ENCODE measurements around the gene ALDH1B1.
"Not testable (repeated sequence)": the region's sequence is repeated elsewhere in the genome, so short reads cannot be mapped to it uniquely, and the experiment has no call there.

ALDH1B1 gene

GRCh38 chr9:38394416-38394815 lies 1.9 kb downstream of the ALDH1B1 start:
- no peak overlapping the region for H3K27ac Mint-ChIP-seq (ENCODE audit: low read depth)
- no peaks in the 10 kb centered on the region for H3K27me3 Mint-ChIP-seq
- H3K36me3 Mint-ChIP-seq (ENCODE audit: insufficient read depth), result peaks cover 13% of the 10 kb centered on the region
- ATAC-seq (replicated peaks; ENCODE audit: extremely low read depth, poor library complexity, severe bottlenecking), result no peak
- no peak overlapping the region for H3K4me3 Mint-ChIP-seq
- no peak for DNase-seq (ENCODE audit: low spot score in 2 of 2)
- no peaks in the 10 kb centered on the region for H3K9me3 Mint-ChIP-seq
- peaks cover 20% of the 10 kb centered on the region for H3K4me1 Mint-ChIP-seq

GRCh38 chr9:38395653-38396370 lies 3.3 kb downstream of the ALDH1B1 start:
- Mint-ChIP-seq H3K27ac (ENCODE audit: low read depth) (no peak overlapping the region), H3K4me3 (no peak overlapping the region), H3K4me1 (peaks cover 20% of the 10 kb centered on the region), H3K9me3 (no peaks in the 10 kb centered on the region), H3K36me3 (ENCODE audit: insufficient read depth) (peaks cover 13% of the 10 kb centered on the region), H3K27me3 (no peaks in the 10 kb centered on the region)
- ATAC-seq (replicated peaks; ENCODE audit: extremely low read depth, poor library complexity, severe bottlenecking) (no peak), DNase-seq (ENCODE audit: low spot score in 2 of 2) (no peak)

GRCh38 chr9:38396371-38396671 lies 3.8 kb downstream of the ALDH1B1 start:
- Mint-ChIP-seq H3K27ac (ENCODE audit: low read depth) (peak overlapping the region; percentile 51), H3K27me3 (no peaks in the 10 kb centered on the region), H3K4me3 (no peak overlapping the region), H3K4me1 (peaks cover 20% of the 10 kb centered on the region), H3K9me3 (no peaks in the 10 kb centered on the region), H3K36me3 (ENCODE audit: insufficient read depth) (peaks cover 13% of the 10 kb centered on the region)
- no peak for DNase-seq (ENCODE audit: low spot score in 2 of 2)
- no peak for ATAC-seq (replicated peaks; ENCODE audit: extremely low read depth, poor library complexity, severe bottlenecking)

GRCh38 chr9:38399191-38399590 lies 6.7 kb downstream of the ALDH1B1 start:
- H3K9me3 Mint-ChIP-seq; H3K36me3 Mint-ChIP-seq (ENCODE audit: insufficient read depth); DNase-seq (ENCODE audit: low spot score in 2 of 2); H3K4me3 Mint-ChIP-seq; ATAC-seq (replicated peaks; ENCODE audit: extremely low read depth, poor library complexity, severe bottlenecking); H3K4me1 Mint-ChIP-seq; H3K27ac Mint-ChIP-seq (ENCODE audit: low read depth): not testable (repeated sequence)
- peaks cover 21% of the 10 kb centered on the region for H3K27me3 Mint-ChIP-seq

- DNase-seq (ENCODE audit: low spot score in 2 of 2) (no peak), ATAC-seq (replicated peaks; ENCODE audit: extremely low read depth, poor library complexity, severe bottlenecking) (no peak)
- H3K27ac Mint-ChIP-seq (ENCODE audit: low read depth), result no peak overlapping the region
- H3K4me3 Mint-ChIP-seq, result no peak overlapping the region
- peaks cover 3% of the 10 kb centered on the region for H3K36me3 Mint-ChIP-seq (ENCODE audit: insufficient read depth)
- H3K4me1 Mint-ChIP-seq, result no peaks in the 10 kb centered on the region
- H3K27me3 Mint-ChIP-seq, result peaks cover 45% of the 10 kb centered on the region
- no peaks in the 10 kb centered on the region for H3K9me3 Mint-ChIP-seq
Observed at GRCh38 chr9:38401994-38402393, 9.5 kb downstream of the ALDH1B1 start.

- no peaks in the 10 kb centered on the region for H3K36me3 Mint-ChIP-seq (ENCODE audit: insufficient read depth)
- H3K27me3 Mint-ChIP-seq, result peaks cover 45% of the 10 kb centered on the region
- no peaks in the 10 kb centered on the region for H3K9me3 Mint-ChIP-seq
- ATAC-seq (replicated peaks; ENCODE audit: extremely low read depth, poor library complexity, severe bottlenecking) (no peak), DNase-seq (ENCODE audit: low spot score in 2 of 2) (no peak)
- no peak overlapping the region for H3K27ac Mint-ChIP-seq (ENCODE audit: low read depth)
- no peak overlapping the region for H3K4me3 Mint-ChIP-seq
- H3K4me1 Mint-ChIP-seq, result no peaks in the 10 kb centered on the region
Observed at GRCh38 chr9:38404314-38404713, 11.8 kb downstream of the ALDH1B1 start.

GRCh38 chr9:38405785-38406184 lies 13.3 kb downstream of the ALDH1B1 start:
- DNase-seq (ENCODE audit: low spot score in 2 of 2), result no peak
- H3K4me3 Mint-ChIP-seq, result no peak overlapping the region
- peaks cover 45% of the 10 kb centered on the region for H3K27me3 Mint-ChIP-seq
- H3K9me3 Mint-ChIP-seq, result no peaks in the 10 kb centered on the region
- H3K27ac Mint-ChIP-seq (ENCODE audit: low read depth), result no peak overlapping the region
- no peak for ATAC-seq (replicated peaks; ENCODE audit: extremely low read depth, poor library complexity, severe bottlenecking)
- no peaks in the 10 kb centered on the region for H3K4me1 Mint-ChIP-seq
- H3K36me3 Mint-ChIP-seq (ENCODE audit: insufficient read depth), result no peaks in the 10 kb centered on the region

GRCh38 chr9:38406476-38407186 lies 14.1 kb downstream of the ALDH1B1 start:
- no peak for DNase-seq (ENCODE audit: low spot score in 2 of 2)
- Mint-ChIP-seq H3K27ac (ENCODE audit: low read depth) (no peak overlapping the region), H3K9me3 (no peaks in the 10 kb centered on the region), H3K4me3 (no peak overlapping the region), H3K4me1 (no peaks in the 10 kb centered on the region), H3K36me3 (ENCODE audit: insufficient read depth) (no peaks in the 10 kb centered on the region), H3K27me3 (peaks cover 51% of the 10 kb centered on the region)
- no peak for ATAC-seq (replicated peaks; ENCODE audit: extremely low read depth, poor library complexity, severe bottlenecking)

- peaks cover 56% of the 10 kb centered on the region for H3K27me3 Mint-ChIP-seq
- ATAC-seq (replicated peaks; ENCODE audit: extremely low read depth, poor library complexity, severe bottlenecking), result no peak
- no peaks in the 10 kb centered on the region for H3K36me3 Mint-ChIP-seq (ENCODE audit: insufficient read depth)
Observed at GRCh38 chr9:38408719-38409118, 16.2 kb downstream of the ALDH1B1 start.

GRCh38 chr9:38412751-38413150 lies 20.2 kb downstream of the ALDH1B1 start:
- Mint-ChIP-seq H3K4me3 (no peak overlapping the region), H3K36me3 (ENCODE audit: insufficient read depth) (peaks cover 2% of the 10 kb centered on the region), H3K27ac (ENCODE audit: low read depth) (no peak overlapping the region), H3K9me3 (no peaks in the 10 kb centered on the region), H3K27me3 (peaks cover 32% of the 10 kb centered on the region), H3K4me1 (no peaks in the 10 kb centered on the region)
- ATAC-seq (replicated peaks; ENCODE audit: extremely low read depth, poor library complexity, severe bottlenecking) (no peak), DNase-seq (ENCODE audit: low spot score in 2 of 2) (no peak)

More at GRCh38 chr9:38408719-38409118, 16.2 kb downstream of the ALDH1B1 start:
- Mint-ChIP-seq H3K4me1 (no peaks in the 10 kb centered on the region), H3K9me3 (no peaks in the 10 kb centered on the region), H3K27ac (ENCODE audit: low read depth) (no peak overlapping the region), H3K4me3 (no peak overlapping the region)
- no peak for DNase-seq (ENCODE audit: low spot score in 2 of 2)

- Mint-ChIP-seq H3K4me1 (no peaks in the 10 kb centered on the region), H3K4me3 (no peak overlapping the region), H3K9me3 (no peaks in the 10 kb centered on the region), H3K36me3 (ENCODE audit: insufficient read depth) (peaks cover 2% of the 10 kb centered on the region), H3K27me3 (peaks cover 32% of the 10 kb centered on the region), H3K27ac (ENCODE audit: low read depth) (no peak overlapping the region)
- no peak for DNase-seq (ENCODE audit: low spot score in 2 of 2)
- ATAC-seq (replicated peaks; ENCODE audit: extremely low read depth, poor library complexity, severe bottlenecking), result no peak
Observed at GRCh38 chr9:38413283-38413682, 20.8 kb downstream of the ALDH1B1 start.

- Mint-ChIP-seq H3K27me3 (peaks cover 41% of the 10 kb centered on the region), H3K9me3 (no peaks in the 10 kb centered on the region), H3K27ac (ENCODE audit: low read depth) (no peak overlapping the region), H3K36me3 (ENCODE audit: insufficient read depth) (peaks cover 2% of the 10 kb centered on the region), H3K4me3 (no peak overlapping the region), H3K4me1 (no peaks in the 10 kb centered on the region)
- DNase-seq (ENCODE audit: low spot score in 2 of 2), result no peak
- no peak for ATAC-seq (replicated peaks; ENCODE audit: extremely low read depth, poor library complexity, severe bottlenecking)
Observed at GRCh38 chr9:38414040-38414723, 21.7 kb downstream of the ALDH1B1 start.

GRCh38 chr9:38415856-38416255 lies 23.4 kb downstream of the ALDH1B1 start:
- Mint-ChIP-seq H3K27ac (ENCODE audit: low read depth) (no peak overlapping the region), H3K4me3 (no peak overlapping the region), H3K27me3 (peaks cover 58% of the 10 kb centered on the region), H3K36me3 (ENCODE audit: insufficient read depth) (peaks cover 2% of the 10 kb centered on the region), H3K4me1 (no peaks in the 10 kb centered on the region), H3K9me3 (no peaks in the 10 kb centered on the region)
- ATAC-seq (replicated peaks; ENCODE audit: extremely low read depth, poor library complexity, severe bottlenecking), result no peak
- DNase-seq (ENCODE audit: low spot score in 2 of 2), result no peak
